Stomach (tissue), 4 donors: Measurements from ENCODE around the gene KRTDAP.

ENCODE experiments used
- EP300 ChIP-seq: sonication (generic); formaldehyde crosslinking; IDR thresholded peaks from one replicate; pipeline ENCODE4 v1.6.1; 2017; ENCODE audit warnings: antibody characterized with exemption
- POLR2A ChIP-seq, 4 donors: fragments of 450-650 bp; IDR thresholded peaks; one replicate each; pipeline ENCODE4 v1.6.1; 2016; ENCODE audit warnings: antibody characterized with exemption in 4 of 4, control low read depth in 2 of 4, mild to moderate bottlenecking in 1 of 4, moderate library complexity in 1 of 4
- POLR2AphosphoS5 ChIP-seq, 3 donors: sonication (generic); formaldehyde crosslinking; IDR thresholded peaks; one replicate each; pipeline ENCODE4 v1.6.1; 2016; ENCODE audit warnings: antibody characterized with exemption in 3 of 3
- TF ChIP-seq, protein P1 (sequence below), 7 experiments: fragments of 450-650 bp in 4 of 7; fragments of 200-600 bp in 3 of 7; sonication (generic) in 3 of 7; IDR thresholded peaks; one replicate each; pipeline ENCODE4 v1.5.1; 2016 to 2019; ENCODE audit warnings: antibody characterized with exemption in 7 of 7, control low read depth in 2 of 7, mild to moderate bottlenecking in 1 of 7

DNA sequence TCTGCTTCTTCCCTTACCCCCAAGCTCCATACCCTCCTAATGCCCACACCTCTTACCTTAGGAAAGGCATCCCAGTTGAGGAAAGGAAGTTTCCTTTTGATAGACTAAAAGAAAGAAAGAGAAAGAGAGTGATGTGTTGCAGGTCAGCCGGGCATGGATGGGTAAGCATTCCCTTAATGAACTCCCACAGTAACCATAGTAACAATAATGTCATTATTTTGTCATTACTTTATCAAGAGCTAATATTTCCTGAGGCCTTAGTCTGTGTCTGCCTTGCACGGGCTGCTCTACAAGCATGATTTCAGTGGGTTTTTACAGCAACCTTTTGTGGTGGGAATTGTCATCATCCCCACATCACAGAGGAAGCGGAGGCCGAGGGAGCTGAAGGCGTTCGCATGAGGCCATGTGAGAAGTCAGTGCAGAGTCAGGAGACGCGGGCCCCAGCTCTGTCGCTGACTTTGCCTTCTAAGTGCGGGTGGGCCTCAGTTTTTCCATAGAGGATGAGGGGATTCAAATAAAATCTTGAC lies 2.5 kb downstream of the KRTDAP start:
- TF ChIP-seq, protein P1, sequence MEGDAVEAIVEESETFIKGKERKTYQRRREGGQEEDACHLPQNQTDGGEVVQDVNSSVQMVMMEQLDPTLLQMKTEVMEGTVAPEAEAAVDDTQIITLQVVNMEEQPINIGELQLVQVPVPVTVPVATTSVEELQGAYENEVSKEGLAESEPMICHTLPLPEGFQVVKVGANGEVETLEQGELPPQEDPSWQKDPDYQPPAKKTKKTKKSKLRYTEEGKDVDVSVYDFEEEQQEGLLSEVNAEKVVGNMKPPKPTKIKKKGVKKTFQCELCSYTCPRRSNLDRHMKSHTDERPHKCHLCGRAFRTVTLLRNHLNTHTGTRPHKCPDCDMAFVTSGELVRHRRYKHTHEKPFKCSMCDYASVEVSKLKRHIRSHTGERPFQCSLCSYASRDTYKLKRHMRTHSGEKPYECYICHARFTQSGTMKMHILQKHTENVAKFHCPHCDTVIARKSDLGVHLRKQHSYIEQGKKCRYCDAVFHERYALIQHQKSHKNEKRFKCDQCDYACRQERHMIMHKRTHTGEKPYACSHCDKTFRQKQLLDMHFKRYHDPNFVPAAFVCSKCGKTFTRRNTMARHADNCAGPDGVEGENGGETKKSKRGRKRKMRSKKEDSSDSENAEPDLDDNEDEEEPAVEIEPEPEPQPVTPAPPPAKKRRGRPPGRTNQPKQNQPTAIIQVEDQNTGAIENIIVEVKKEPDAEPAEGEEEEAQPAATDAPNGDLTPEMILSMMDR (IDR thresholded peaks at IDR 0.05), result no peak
- TF ChIP-seq POLR2AphosphoS5 (IDR thresholded peaks at IDR 0.05), result no peak
- TF ChIP-seq POLR2A (IDR thresholded peaks at IDR 0.05), result no peak
- no peak for TF ChIP-seq EP300
